ENCODE data around the gene TMPRSS7.

TMPRSS7 gene

GRCh38 chr3:112128843-112129727 lies 94.5 kb downstream of the TMPRSS7 start:
- DNase-seq (ENCODE audit: low read depth in 3 of 3), result peak; percentile 12 to 28 (median 20)

GRCh38 chr3:112129925-112130637 lies 95.5 kb downstream of the TMPRSS7 start:
- DNase-seq (ENCODE audit: low read depth in 3 of 3), result no peak

- no peak for DNase-seq (ENCODE audit: low read depth in 3 of 3)
Observed at GRCh38 chr3:112130638-112130993, 96.1 kb downstream of the TMPRSS7 start.
